HFFc6 (cell line): ENCODE measurements around the gene TRAF7. TPM values are rescaled to one million over a fixed set of nuclear protein-coding genes. Genes with fewer than 3 reads are reported as not detected.

ENCODE experiments used
- DNase-seq: peaks from one replicate; pipeline ENCODE4 v3.0.0-alpha.2; 2018
- H3K27ac Mint-ChIP-seq: 2 replicates; pipeline ENCODE4 v1.8.0; 2020; ENCODE audit warnings: mild to moderate bottlenecking, mixed read lengths
- H3K27me3 Mint-ChIP-seq: 2 replicates; pipeline ENCODE4 v1.8.0; 2021; ENCODE audit warnings: mild to moderate bottlenecking, moderate library complexity, mixed read lengths; ENCODE audit not compliant: insufficient read depth
- H3K36me3 Mint-ChIP-seq: 2 replicates; pipeline ENCODE4 v1.8.0; 2021; ENCODE audit warnings: low read depth, mixed read lengths
- H3K4me1 Mint-ChIP-seq: 2 replicates; pipeline ENCODE4 v1.8.0; 2020; ENCODE audit warnings: low read depth, mixed read lengths
- H3K4me3 Mint-ChIP-seq: 2 replicates; pipeline ENCODE4 v1.8.0; 2020; ENCODE audit warnings: mild to moderate bottlenecking, moderate library complexity, mixed read lengths
- H3K9me3 Mint-ChIP-seq: 2 replicates; pipeline ENCODE4 v1.8.0; 2020; ENCODE audit warnings: mild to moderate bottlenecking, mixed read lengths
- CTCF ChIP-seq: fragments of 200-600 bp; sonication (generic); IDR thresholded peaks from 2 replicates; pipeline ENCODE4 v1.5.0; 2021; ENCODE audit warnings: antibody characterized with exemption, mild to moderate bottlenecking
- total RNA-seq, 6 experiments: library from RNA; stranded (reverse); fragmentation: NEBNext Ultra II Directional; extraction: Animal tissue kit (Norgen Biotek cat#: 25700); gene quantifications; 2 replicates in 1 of 6; 3 replicates in 5 of 6; pipeline ENCODE4 v1.2.3, GENCODE V29; 2021

TRAF7 gene
- total RNA-seq, 6 experiments from 2014 or later, result 81.4 to 88.3 (median 85.3) TPM

GRCh38 chr16:2166263-2167067 lies 10.9 kb downstream of the TRAF7 start:
- Mint-ChIP-seq H3K36me3 (peaks cover 3% of the 10 kb centered on the region; the same call in 1 of the 2 replicates), H3K9me3 (no peaks in the 10 kb centered on the region), H3K4me1 (no peaks in the 10 kb centered on the region), H3K27ac (no peak overlapping the region), H3K4me3 (no peak overlapping the region), H3K27me3 (no peaks in the 10 kb centered on the region; the same call in 1 of the 2 replicates)
- no peak for DNase-seq
- TF ChIP-seq CTCF, result no peak

GRCh38 chr16:2167068-2167638 lies 11.6 kb downstream of the TRAF7 start:
- DNase-seq, result no peak
- peaks cover 3% of the 10 kb centered on the region; the same call in 1 of the 2 replicates for H3K36me3 Mint-ChIP-seq
- H3K4me3 Mint-ChIP-seq, result no peak overlapping the region
- no peaks in the 10 kb centered on the region; the same call in 1 of the 2 replicates for H3K27me3 Mint-ChIP-seq
- H3K9me3 Mint-ChIP-seq, result no peaks in the 10 kb centered on the region
- H3K27ac Mint-ChIP-seq, result no peak overlapping the region
- H3K4me1 Mint-ChIP-seq, result no peaks in the 10 kb centered on the region
- TF ChIP-seq CTCF, result no peak

GRCh38 chr16:2170080-2170479 lies 14.5 kb downstream of the TRAF7 start:
- Mint-ChIP-seq H3K4me3 (no peak overlapping the region), H3K27ac (no peak overlapping the region), H3K9me3 (no peaks in the 10 kb centered on the region), H3K27me3 (peaks cover 6% of the 10 kb centered on the region; the same call in 1 of the 2 replicates), H3K4me1 (no peaks in the 10 kb centered on the region), H3K36me3 (no peaks in the 10 kb centered on the region)
- no peak for TF ChIP-seq CTCF
- no peak for DNase-seq

GRCh38 chr16:2170587-2171435 lies 15.2 kb downstream of the TRAF7 start:
- Mint-ChIP-seq H3K27ac (no peak overlapping the region), H3K9me3 (no peaks in the 10 kb centered on the region), H3K4me1 (no peaks in the 10 kb centered on the region), H3K4me3 (no peak overlapping the region), H3K36me3 (peaks cover 2% of the 10 kb centered on the region), H3K27me3 (peaks cover 6% of the 10 kb centered on the region)
- DNase-seq, result no peak
- TF ChIP-seq CTCF, result no peak

- H3K4me3 Mint-ChIP-seq, result no peak overlapping the region
- no peak for TF ChIP-seq CTCF
Observed at GRCh38 chr16:2171601-2172178, 16.1 kb downstream of the TRAF7 start.

More at GRCh38 chr16:2171601-2172178, 16.1 kb downstream of the TRAF7 start:
- Mint-ChIP-seq H3K27me3 (peaks cover 6% of the 10 kb centered on the region), H3K4me1 (no peaks in the 10 kb centered on the region), H3K27ac (no peak overlapping the region), H3K36me3 (peaks cover 5% of the 10 kb centered on the region), H3K9me3 (no peaks in the 10 kb centered on the region)
- DNase-seq, result no peak
